K562 (cell line): ENCODE results near the gene NDFIP1. TPM values are rescaled to one million over a fixed set of nuclear protein-coding genes. Genes with fewer than 3 reads are reported as not detected.

Experiments
- ATAC-seq: fragments of 200-7000 bp; cut with Tn5 transposase; 3 replicates; pipeline ENCODE4 v1.9.1; 2020; ENCODE audit warnings: moderate library complexity
- BruUV-seq: library from RNA; stranded (reverse); fragments of 400-500 nt; replicated peaks from 2 replicates; lab custom pipeline; 2021; lab: Mats Ljungman, UMichigan
- CTCF ChIA-PET: fragments of 300-600 bp; formaldehyde crosslinking; extraction: SDS; loops from one replicate; lab custom pipeline; 2021; ENCODE audit warnings: low intra/inter-chr PET ratio; lab: Yijun Ruan, JAX
- POLR2A ChIA-PET: fragments of 300-600, 350-650 bp; sonication (Branson Sonifier 250); formaldehyde crosslinking; extraction: SDS; loops from one replicate; lab custom pipeline; 2021; ENCODE audit warnings: antibody characterized with exemption, inconsistent platforms; lab: Yijun Ruan, JAX
- DNase-seq, 4 experiments: peaks; one replicate each; pipeline versions ENCODE4 v3.0.0 to v3.0.0-alpha.2; 2011 to 2018; ENCODE audit warnings: low spot score in 3 of 4, mixed read lengths in 3 of 4; ENCODE audit errors: extremely low read depth in 1 of 4
- FAIRE-seq: peaks from 2 replicates; lab custom pipeline; 2011; peaks lifted over from hg19 to GRCh38; lab: Jason Lieb, UNC
- H2AFZ ChIP-seq: 2 replicates; pipeline ENCODE4 v1.6.0; 2011; ENCODE audit warnings: low read depth, low read length, control low read depth, inconsistent platforms
- H3K27ac ChIP-seq: fragments of 200-600 bp; 3 replicates; pipeline ENCODE4 v1.8.0; 2011; ENCODE audit warnings: low read depth, mild to moderate bottlenecking, control low read depth, inconsistent platforms, low read length, moderate library complexity, mixed read lengths; ENCODE audit errors: extremely low read depth
- H3K27me3 ChIP-seq, 2 experiments: fragments of 300-600 bp in 1 of 2; 2 replicates in 1 of 2; 3 replicates in 1 of 2; pipeline versions ENCODE4 v1.6.0 to v1.8.0; 2011; ENCODE audit warnings: inconsistent platforms in 2 of 2, low read length in 2 of 2, mild to moderate bottlenecking in 1 of 2, mixed read lengths in 1 of 2, moderate library complexity in 1 of 2; ENCODE audit not compliant: control insufficient read depth in 2 of 2, insufficient read depth in 2 of 2
- H3K36me3 ChIP-seq: fragments of 300-600 bp; 3 replicates; pipeline ENCODE4 v1.8.0; 2011; ENCODE audit warnings: mild to moderate bottlenecking, low read length, inconsistent platforms; ENCODE audit not compliant: control insufficient read depth, insufficient read depth
- H3K4me1 ChIP-seq, 2 experiments: fragments of 200-600 bp in 1 of 2; replicated peaks in 1 of 2; 2 replicates in 1 of 2; 3 replicates in 1 of 2; pipeline versions ENCODE4 v1.5.1 to v1.8.0; 2011; ENCODE audit warnings: inconsistent platforms in 2 of 2, low read length in 2 of 2, mild to moderate bottlenecking in 1 of 2, mixed read lengths in 1 of 2, moderate library complexity in 1 of 2; ENCODE audit not compliant: control insufficient read depth in 2 of 2, insufficient read depth in 2 of 2
- H3K4me2 ChIP-seq: 2 replicates; pipeline ENCODE4 v1.6.1; 2011; ENCODE audit warnings: low read length, control low read depth, inconsistent platforms, mixed read lengths; ENCODE audit not compliant: insufficient read depth
- H3K4me3 ChIP-seq: fragments of 200-600 bp; sonication (generic), shearing (Covaris generic); 2 replicates; pipeline ENCODE4 v1.5.1; 2016; ENCODE audit warnings: control low read depth, inconsistent platforms
- H3K79me2 ChIP-seq: fragments of 200-600 bp; 3 replicates; pipeline ENCODE4 v1.8.0; 2011; ENCODE audit warnings: low read length, inconsistent platforms; ENCODE audit not compliant: control insufficient read depth, insufficient read depth
- H3K9ac ChIP-seq, 2 experiments: 2 replicates each; pipeline versions ENCODE4 v1.6.0 to v1.6.1; 2011; ENCODE audit warnings: low read depth in 2 of 2, low read length in 2 of 2, control low read depth in 1 of 2, inconsistent platforms in 1 of 2, mild to moderate bottlenecking in 1 of 2, mixed read lengths in 1 of 2; ENCODE audit not compliant: insufficient read depth in 1 of 2
- H3K9me1 ChIP-seq: one replicate; pipeline ENCODE4 v1.6.0; 2011; ENCODE audit warnings: inconsistent platforms, mild to moderate bottlenecking, low read length, moderate library complexity; ENCODE audit not compliant: control insufficient read depth, insufficient read depth
- H3K9me3 ChIP-seq: replicated peaks from 2 replicates; pipeline ENCODE4 v1.5.1; 2011; ENCODE audit warnings: low read depth, low read length, inconsistent platforms; ENCODE audit not compliant: control insufficient read depth, insufficient read depth
- H4K20me1 ChIP-seq: replicated peaks from 2 replicates; pipeline ENCODE4 v1.6.1; 2011; ENCODE audit warnings: low read length, inconsistent platforms, mixed read lengths; ENCODE audit not compliant: control insufficient read depth, insufficient read depth
- CBX1 ChIP-seq: sonication (generic); IDR thresholded peaks from 2 replicates; pipeline ENCODE4 v1.6.1; 2016; ENCODE audit warnings: antibody characterized with exemption, low read depth, mild to moderate bottlenecking
- CEBPB ChIP-seq: fragments of 450-650 bp; IDR thresholded peaks from 2 replicates; pipeline ENCODE4 v1.6.1; 2016; ENCODE audit warnings: missing genetic modification characterization, missing compliant biosample characterization
- E2F3 ChIP-seq: fragments of 250-450 bp; sonication (Bioruptor Pico); IDR thresholded peaks from 2 replicates; pipeline ENCODE4 v1.4.0; 2020; ENCODE audit warnings: mild to moderate bottlenecking
- IFI16 ChIP-seq: fragments of 250-450 bp; sonication (Bioruptor Pico); IDR thresholded peaks from 2 replicates; pipeline ENCODE4 v2.1.2; 2022; ENCODE audit warnings: mild to moderate bottlenecking, inconsistent platforms
- KDM1A ChIP-seq, 2 experiments: fragments of 450-650 bp; IDR thresholded peaks; 2 replicates each; pipeline ENCODE4 v1.6.1; 2016; ENCODE audit warnings: mild to moderate bottlenecking in 2 of 2
- MED1 ChIP-seq: sonication (generic); formaldehyde crosslinking; IDR thresholded peaks from 2 replicates; pipeline ENCODE4 v1.8.1; 2023; ENCODE audit warnings: missing genetic modification reagents, borderline replicate concordance
- POLR3A ChIP-seq: IDR thresholded peaks from 2 replicates; pipeline ENCODE4 v1.6.1; 2011; ENCODE audit warnings: borderline replicate concordance, mild to moderate bottlenecking, moderate library complexity; ENCODE audit not compliant: insufficient read length, insufficient read depth; ENCODE audit errors: extremely low read depth
- SMAD3 ChIP-seq: fragments of 450-650 bp; formaldehyde crosslinking; conservative IDR thresholded peaks from 2 replicates; pipeline ENCODE4 v1.4.0; 2020; ENCODE audit warnings: mild to moderate bottlenecking
- SMAD4 ChIP-seq: fragments of 250-450 bp; sonication (Bioruptor Pico); conservative IDR thresholded peaks from 2 replicates; pipeline ENCODE4 v1.8.0; 2021; ENCODE audit warnings: inconsistent platforms, mild to moderate bottlenecking, moderate library complexity
- SRF ChIP-seq, 2 experiments: fragments of 250-450, 450-650 bp in 1 of 2; sonication (Bioruptor Pico) in 1 of 2; sonication (generic) in 1 of 2; formaldehyde crosslinking; IDR thresholded peaks; 2 replicates each; pipeline versions ENCODE4 v1.5.0 to v1.5.1; 2020 to 2022; ENCODE audit warnings: mild to moderate bottlenecking in 1 of 2, missing genetic modification reagents in 1 of 2
- TAL1 ChIP-seq: fragments of 450-650 bp; IDR thresholded peaks from 2 replicates; pipeline ENCODE4 v1.6.1; 2016; ENCODE audit warnings: mild to moderate bottlenecking
- ZEB2 ChIP-seq: fragments of 450-650 bp; IDR thresholded peaks from 2 replicates; pipeline ENCODE4 v1.6.1; 2016
- ZFP36 ChIP-seq: fragments of 150-350 bp; IDR thresholded peaks from 2 replicates; pipeline ENCODE4 v1.6.1; 2018; ENCODE audit warnings: low read length, low read depth; ENCODE audit not compliant: partially characterized antibody
- ZKSCAN3 ChIP-seq: fragments of 250-450 bp; sonication (Bioruptor Pico); IDR thresholded peaks from 2 replicates; pipeline ENCODE4 v1.4.0; 2020
- ZNF232 ChIP-seq: sonication (generic); formaldehyde crosslinking; IDR thresholded peaks from 2 replicates; pipeline ENCODE4 v1.8.0; 2022; ENCODE audit warnings: mild to moderate bottlenecking, missing genetic modification reagents
- ZNF583 ChIP-seq: fragments of 250-450 bp; sonication (Bioruptor Pico); IDR thresholded peaks from 2 replicates; pipeline ENCODE4 v1.4.0; 2020
- ZNF707 ChIP-seq: fragments of 250-450 bp; sonication (Bioruptor Pico); conservative IDR thresholded peaks from 2 replicates; pipeline ENCODE4 v1.8.0; 2022; ENCODE audit warnings: inconsistent platforms, mild to moderate bottlenecking, moderate library complexity
- WGBS: fragments of 100-300 bp; shearing (Covaris generic); methylation state at CpG from one replicate; pipeline ENCODE4 v1.1.6; 2016; ENCODE audit warnings: low coverage, mixed read lengths; ENCODE audit not compliant: insufficient coverage; ENCODE audit errors: missing lambda C conversion rate; 5-methylcytosine and 5-hydroxymethylcytosine counted together
- in situ Hi-C: fragments of 300-500 bp; cut with MboI; formaldehyde crosslinking; loops from 4 replicates; pipeline ENCODE4 v1.15.0; 2018; ENCODE audit warnings: inconsistent platforms, mixed read lengths
- intact Hi-C: fragments of 100-400 bp; cut with micrococcal nuclease; formaldehyde crosslinking; loops from 2 replicates; pipeline ENCODE4 v1.14.2; 2022
- polyA plus RNA-seq, 8 experiments: library from polyadenylated mRNA; depleted of rRNA in 4 of 8; stranded (reverse) in 5 of 8; unstranded in 3 of 8; fragments of >200 nt; fragmentation: Nextera tagmentation in 2 of 8; fragmentation: Illumina TruSeq in 1 of 8; extraction: Ambion mirVana in 2 of 8; extraction: Trizol in 1 of 8; gene quantifications; 2 replicates each; pipeline versions ENCODE4 v1.2.1 to v1.2.3, GENCODE V29; 2011 to 2014; ENCODE audit warnings: inconsistent platforms in 1 of 8, missing spikeins in 1 of 8
- total RNA-seq, 7 experiments: library from RNA; depleted of rRNA in 6 of 7; stranded (reverse); fragments of >200 nt in 6 of 7; fragmentation: Illumina TruSeq in 2 of 7; extraction: Trizol in 2 of 7; gene quantifications; 2 replicates each; pipeline versions ENCODE4 v1.2.1 to v1.2.3, GENCODE V29; 2011 to 2021; ENCODE audit warnings: low replicate concordance in 1 of 7
- TF ChIP-seq, protein P1 (sequence below), 3 experiments: IDR thresholded peaks in 2 of 3; conservative IDR thresholded peaks in 1 of 3; 2 replicates each; pipeline ENCODE4 v1.5.1; 2011 to 2012; ENCODE audit warnings: low read length in 3 of 3, mild to moderate bottlenecking in 3 of 3, control low read depth in 2 of 3, improper control_type of control experiment in 1 of 3, inconsistent platforms in 1 of 3, low read depth in 1 of 3, mixed read lengths in 1 of 3, moderate library complexity in 1 of 3; ENCODE audit not compliant: insufficient read depth in 2 of 3

The NDFIP1 gene
- total and polyA plus RNA-seq, 9 of the 15 experiments (the other 6 are each of a cell fraction or from before 2014, with no cell fraction given), result 5.3 to 37.5 (median 31.9) TPM

GRCh38 chr5:142170254-142170953, 61.8 kb downstream of the NDFIP1 start:
- intact Hi-C loops, result no loop called here
- ATAC-seq, result no peak

GRCh38 chr5:142171270-142171669, 62.7 kb downstream of the NDFIP1 start:
- intact Hi-C loops, result no loop called here
- ChIA-PET CTCF (no interaction called here), POLR2A (no interaction called here)
- TF ChIP-seq ZKSCAN3 (no peak), KDM1A (IDR thresholded peaks at IDR 0.05) (no peak), IFI16 (CRISPR knock-in tag) (no peak), E2F3 (no peak), SRF (CRISPR knock-in tag; IDR thresholded peaks at IDR 0.05) (no peak), CEBPB (tag) (peak; percentile 57), SMAD4 (no peak), POLR3A (no peak), CBX1 (no peak)
- TF ChIP-seq, protein P1, sequence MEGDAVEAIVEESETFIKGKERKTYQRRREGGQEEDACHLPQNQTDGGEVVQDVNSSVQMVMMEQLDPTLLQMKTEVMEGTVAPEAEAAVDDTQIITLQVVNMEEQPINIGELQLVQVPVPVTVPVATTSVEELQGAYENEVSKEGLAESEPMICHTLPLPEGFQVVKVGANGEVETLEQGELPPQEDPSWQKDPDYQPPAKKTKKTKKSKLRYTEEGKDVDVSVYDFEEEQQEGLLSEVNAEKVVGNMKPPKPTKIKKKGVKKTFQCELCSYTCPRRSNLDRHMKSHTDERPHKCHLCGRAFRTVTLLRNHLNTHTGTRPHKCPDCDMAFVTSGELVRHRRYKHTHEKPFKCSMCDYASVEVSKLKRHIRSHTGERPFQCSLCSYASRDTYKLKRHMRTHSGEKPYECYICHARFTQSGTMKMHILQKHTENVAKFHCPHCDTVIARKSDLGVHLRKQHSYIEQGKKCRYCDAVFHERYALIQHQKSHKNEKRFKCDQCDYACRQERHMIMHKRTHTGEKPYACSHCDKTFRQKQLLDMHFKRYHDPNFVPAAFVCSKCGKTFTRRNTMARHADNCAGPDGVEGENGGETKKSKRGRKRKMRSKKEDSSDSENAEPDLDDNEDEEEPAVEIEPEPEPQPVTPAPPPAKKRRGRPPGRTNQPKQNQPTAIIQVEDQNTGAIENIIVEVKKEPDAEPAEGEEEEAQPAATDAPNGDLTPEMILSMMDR (IDR thresholded peaks at IDR 0.05 in 2 of 3, conservative IDR thresholded peaks at IDR 0.05 in 1 of 3; ENCODE audit: insufficient read depth in 2 of 3, low read depth in 1 of 3, low read length in 3 of 3), result peak in 2 of 3 experiments; percentile 8 to 25; a peak in 1 of 6 replicates

More at GRCh38 chr5:142170254-142170953, 61.8 kb downstream of the NDFIP1 start:
- Histone ChIP-seq H3K27ac (no peak overlapping the region), H4K20me1 (no peaks in the 10 kb centered on the region), H3K4me2 (no peak overlapping the region), H3K36me3 (no peaks in the 10 kb centered on the region), H2AFZ (no peak overlapping the region), H3K79me2 (no peaks in the 10 kb centered on the region), H3K9ac (no peak overlapping the region), H3K4me1 (peaks cover 0 to 4% of the 10 kb centered on the region in 2 experiments; a peak in 2 of 5 replicates), H3K27me3 (peaks cover 24 to 37% of the 10 kb centered on the region in 2 experiments), H3K9me3 (no peaks in the 10 kb centered on the region), H3K4me3 (no peak overlapping the region), H3K9me1 (no peaks in the 10 kb centered on the region)
- 17% methylated on average over 6 of the region's 6 CpGs for WGBS
- TF ChIP-seq ZEB2 (no peak), TAL1 (no peak), ZNF707 (no peak), MED1 (CRISPR knock-in tag) (no peak), ZFP36 (no peak), SMAD3 (CRISPR knock-in tag) (no peak), ZNF232 (no peak), ZNF583 (no peak), SRF (CRISPR knock-in tag; IDR thresholded peaks at IDR 0.05) (0 out of 4 replicates have a peak, but pooled peaks of 1 of the 2 experiments have one; percentile 17)
- in situ Hi-C loops, result no loop called here
- no TSS peak for BruUV-seq
- POLR2A ChIA-PET, result interaction anchor here (0.5 to 0.9 kb wide), 4 partner anchors 10 to 227 kb away, joined by 3 to 4 read pairs (median 3); no protein-coding TSS in a partner anchor
- CTCF ChIA-PET, result no interaction called here
- FAIRE-seq (no peak), DNase-seq (no peak)

More at GRCh38 chr5:142171270-142171669, 62.7 kb downstream of the NDFIP1 start:
- 16% methylated on average over 4 of the region's 4 CpGs for WGBS
- Histone ChIP-seq H3K27ac (no peak overlapping the region), H2AFZ (no peak overlapping the region), H3K27me3 (peaks cover 31 to 46% of the 10 kb centered on the region in 2 experiments), H3K36me3 (no peaks in the 10 kb centered on the region), H3K9me1 (no peaks in the 10 kb centered on the region), H3K9me3 (no peaks in the 10 kb centered on the region), H4K20me1 (no peaks in the 10 kb centered on the region), H3K9ac (no peak overlapping the region), H3K4me3 (no peak overlapping the region), H3K79me2 (no peaks in the 10 kb centered on the region), H3K4me2 (no peak overlapping the region), H3K4me1 (peaks cover 0 to 4% of the 10 kb centered on the region in 2 experiments; a peak in 2 of 5 replicates)
- FAIRE-seq, result no peak
- no TSS peak for BruUV-seq
- ATAC-seq, result peak; percentile 43; the same call in 1 of the 3 replicates
- peak in 2 of 4 experiments; percentile 30 to 38 for DNase-seq
- in situ Hi-C loops, result no loop called here
